ENCODE results near the gene MAPKBP1.

MAPKBP1 gene

GRCh38 chr15:41853831-41854230 is 79.5 kb downstream of the MAPKBP1 start:
- Histone ChIP-seq H3K4me1 (ENCODE audit: insufficient read depth, low read length) (no peaks in the 10 kb centered on the region), H3K36me3 (ENCODE audit: insufficient read depth, low read length) (no peaks in the 10 kb centered on the region), H3K4me3 (ENCODE audit: low read depth in 1 of 2, low read length in 2 of 2) (no peak overlapping the region), H3K9ac (ENCODE audit: low read length) (no peak overlapping the region), H3K27ac (ENCODE audit: low read depth, low read length) (no peak overlapping the region), H3K9me3 (ENCODE audit: low read length) (no peaks in the 10 kb centered on the region), H3K27me3 (ENCODE audit: control insufficient read depth in 1 of 2, insufficient read depth in 2 of 2, low read length in 2 of 2) (peaks cover 0 to 41% of the 10 kb centered on the region in 2 donors)

- Histone ChIP-seq H3K4me3 (ENCODE audit: low read depth in 1 of 2, low read length in 2 of 2) (no peak overlapping the region), H3K27ac (ENCODE audit: low read depth, low read length) (no peak overlapping the region), H3K4me1 (ENCODE audit: insufficient read depth, low read length) (no peaks in the 10 kb centered on the region), H3K36me3 (ENCODE audit: insufficient read depth, low read length) (no peaks in the 10 kb centered on the region), H3K27me3 (ENCODE audit: control insufficient read depth in 1 of 2, insufficient read depth in 2 of 2, low read length in 2 of 2) (peaks cover 0 to 41% of the 10 kb centered on the region in 2 donors), H3K9me3 (ENCODE audit: low read length) (no peaks in the 10 kb centered on the region), H3K9ac (ENCODE audit: low read length) (no peak overlapping the region)
Observed at GRCh38 chr15:41854443-41854842, 80.2 kb downstream of the MAPKBP1 start.

GRCh38 chr15:41855261-41855961 is 81.1 kb downstream of the MAPKBP1 start:
- Histone ChIP-seq H3K27ac (ENCODE audit: low read depth, low read length) (no peak overlapping the region), H3K4me1 (ENCODE audit: insufficient read depth, low read length) (no peaks in the 10 kb centered on the region), H3K9ac (ENCODE audit: low read length) (no peak overlapping the region), H3K9me3 (ENCODE audit: low read length) (no peaks in the 10 kb centered on the region), H3K27me3 (ENCODE audit: control insufficient read depth in 1 of 2, insufficient read depth in 2 of 2, low read length in 2 of 2) (peaks cover 0 to 41% of the 10 kb centered on the region in 2 donors), H3K36me3 (ENCODE audit: insufficient read depth, low read length) (no peaks in the 10 kb centered on the region), H3K4me3 (ENCODE audit: low read depth in 1 of 2, low read length in 2 of 2) (no peak overlapping the region)

GRCh38 chr15:41856262-41856661 is 82.0 kb downstream of the MAPKBP1 start:
- Histone ChIP-seq H3K4me3 (ENCODE audit: low read depth in 1 of 2, low read length in 2 of 2) (no peak overlapping the region), H3K36me3 (ENCODE audit: insufficient read depth, low read length) (no peaks in the 10 kb centered on the region), H3K9ac (ENCODE audit: low read length) (no peak overlapping the region), H3K4me1 (ENCODE audit: insufficient read depth, low read length) (no peaks in the 10 kb centered on the region), H3K9me3 (ENCODE audit: low read length) (no peaks in the 10 kb centered on the region), H3K27ac (ENCODE audit: low read depth, low read length) (no peak overlapping the region), H3K27me3 (ENCODE audit: control insufficient read depth in 1 of 2, insufficient read depth in 2 of 2, low read length in 2 of 2) (peaks cover 0 to 41% of the 10 kb centered on the region in 2 donors)

- Histone ChIP-seq H3K4me1 (ENCODE audit: insufficient read depth, low read length) (no peaks in the 10 kb centered on the region), H3K9ac (ENCODE audit: low read length) (no peak overlapping the region), H3K27ac (ENCODE audit: low read depth, low read length) (no peak overlapping the region), H3K9me3 (ENCODE audit: low read length) (no peaks in the 10 kb centered on the region), H3K4me3 (ENCODE audit: low read depth in 1 of 2, low read length in 2 of 2) (no peak overlapping the region), H3K36me3 (ENCODE audit: insufficient read depth, low read length) (no peaks in the 10 kb centered on the region), H3K27me3 (ENCODE audit: control insufficient read depth in 1 of 2, insufficient read depth in 2 of 2, low read length in 2 of 2) (peaks cover 0 to 38% of the 10 kb centered on the region in 2 donors)
Observed at GRCh38 chr15:41856716-41857115, 82.4 kb downstream of the MAPKBP1 start.

GRCh38 chr15:41857316-41857715 is 83.0 kb downstream of the MAPKBP1 start:
- H3K4me3 ChIP-seq (ENCODE audit: low read depth in 1 of 2, low read length in 2 of 2), result no peak overlapping the region
- H3K36me3 ChIP-seq (ENCODE audit: insufficient read depth, low read length), result no peaks in the 10 kb centered on the region
- no peak overlapping the region for H3K9ac ChIP-seq (ENCODE audit: low read length)
- no peaks in the 10 kb centered on the region for H3K4me1 ChIP-seq (ENCODE audit: insufficient read depth, low read length)
- peaks cover 0 to 32% of the 10 kb centered on the region in 2 donors for H3K27me3 ChIP-seq (ENCODE audit: control insufficient read depth in 1 of 2, insufficient read depth in 2 of 2, low read length in 2 of 2)
- no peak overlapping the region for H3K27ac ChIP-seq (ENCODE audit: low read depth, low read length)
- no peaks in the 10 kb centered on the region for H3K9me3 ChIP-seq (ENCODE audit: low read length)

- Histone ChIP-seq H3K4me1 (ENCODE audit: insufficient read depth, low read length) (no peaks in the 10 kb centered on the region), H3K36me3 (ENCODE audit: insufficient read depth, low read length) (no peaks in the 10 kb centered on the region), H3K27ac (ENCODE audit: low read depth, low read length) (no peak overlapping the region), H3K27me3 (ENCODE audit: control insufficient read depth in 1 of 2, insufficient read depth in 2 of 2, low read length in 2 of 2) (peaks cover 0 to 18% of the 10 kb centered on the region in 2 donors), H3K4me3 (ENCODE audit: low read depth in 1 of 2, low read length in 2 of 2) (no peak overlapping the region), H3K9ac (ENCODE audit: low read length) (no peak overlapping the region), H3K9me3 (ENCODE audit: low read length) (no peaks in the 10 kb centered on the region)
Observed at GRCh38 chr15:41858756-41859155, 84.5 kb downstream of the MAPKBP1 start.

GRCh38 chr15:41860049-41860828 is 86.0 kb downstream of the MAPKBP1 start:
- H3K27ac ChIP-seq (ENCODE audit: low read depth, low read length), result no peak overlapping the region
- H3K4me1 ChIP-seq (ENCODE audit: insufficient read depth, low read length), result no peaks in the 10 kb centered on the region
- H3K9ac ChIP-seq (ENCODE audit: low read length), result no peak overlapping the region
- no peaks in the 10 kb centered on the region for H3K9me3 ChIP-seq (ENCODE audit: low read length)
- peaks cover 0 to 4% of the 10 kb centered on the region in 2 donors for H3K27me3 ChIP-seq (ENCODE audit: control insufficient read depth in 1 of 2, insufficient read depth in 2 of 2, low read length in 2 of 2)
- no peaks in the 10 kb centered on the region for H3K36me3 ChIP-seq (ENCODE audit: insufficient read depth, low read length)
- H3K4me3 ChIP-seq (ENCODE audit: low read depth in 1 of 2, low read length in 2 of 2), result no peak overlapping the region

- H3K4me1 ChIP-seq (ENCODE audit: insufficient read depth, low read length), result no peaks in the 10 kb centered on the region
- H3K36me3 ChIP-seq (ENCODE audit: insufficient read depth, low read length), result no peaks in the 10 kb centered on the region
- H3K27me3 ChIP-seq (ENCODE audit: control insufficient read depth in 1 of 2, insufficient read depth in 2 of 2, low read length in 2 of 2), result no peaks in the 10 kb centered on the region
- H3K9ac ChIP-seq (ENCODE audit: low read length), result no peak overlapping the region
- no peak overlapping the region for H3K27ac ChIP-seq (ENCODE audit: low read depth, low read length)
- no peaks in the 10 kb centered on the region for H3K9me3 ChIP-seq (ENCODE audit: low read length)
- H3K4me3 ChIP-seq (ENCODE audit: low read depth in 1 of 2, low read length in 2 of 2), result no peak overlapping the region
Observed at GRCh38 chr15:41861736-41862356, 87.6 kb downstream of the MAPKBP1 start.

GRCh38 chr15:41862515-41863116 is 88.3 kb downstream of the MAPKBP1 start:
- Histone ChIP-seq H3K27ac (ENCODE audit: low read depth, low read length) (no peak overlapping the region), H3K36me3 (ENCODE audit: insufficient read depth, low read length) (no peaks in the 10 kb centered on the region), H3K9ac (ENCODE audit: low read length) (no peak overlapping the region), H3K4me1 (ENCODE audit: insufficient read depth, low read length) (no peaks in the 10 kb centered on the region), H3K27me3 (ENCODE audit: control insufficient read depth in 1 of 2, insufficient read depth in 2 of 2, low read length in 2 of 2) (no peaks in the 10 kb centered on the region), H3K4me3 (ENCODE audit: low read depth in 1 of 2, low read length in 2 of 2) (no peak overlapping the region), H3K9me3 (ENCODE audit: low read length) (no peaks in the 10 kb centered on the region)

GRCh38 chr15:41865490-41866055 is 91.3 kb downstream of the MAPKBP1 start:
- Histone ChIP-seq H3K4me3 (ENCODE audit: low read depth in 1 of 2, low read length in 2 of 2) (no peak overlapping the region), H3K9me3 (ENCODE audit: low read length) (no peaks in the 10 kb centered on the region), H3K27me3 (ENCODE audit: control insufficient read depth in 1 of 2, insufficient read depth in 2 of 2, low read length in 2 of 2) (no peaks in the 10 kb centered on the region), H3K9ac (ENCODE audit: low read length) (no peak overlapping the region), H3K27ac (ENCODE audit: low read depth, low read length) (no peak overlapping the region), H3K4me1 (ENCODE audit: insufficient read depth, low read length) (no peaks in the 10 kb centered on the region), H3K36me3 (ENCODE audit: insufficient read depth, low read length) (no peaks in the 10 kb centered on the region)

All from muscle layer of colon (tissue), 2 donors.